Measurements from ENCODE around the gene TREML2. TPM values are rescaled to one million over a fixed set of nuclear protein-coding genes. Genes with fewer than 3 reads are reported as not detected.

Gene TREML2
- total RNA-seq, 1 donor from 2014 or later = 0.61 TPM

DNA sequence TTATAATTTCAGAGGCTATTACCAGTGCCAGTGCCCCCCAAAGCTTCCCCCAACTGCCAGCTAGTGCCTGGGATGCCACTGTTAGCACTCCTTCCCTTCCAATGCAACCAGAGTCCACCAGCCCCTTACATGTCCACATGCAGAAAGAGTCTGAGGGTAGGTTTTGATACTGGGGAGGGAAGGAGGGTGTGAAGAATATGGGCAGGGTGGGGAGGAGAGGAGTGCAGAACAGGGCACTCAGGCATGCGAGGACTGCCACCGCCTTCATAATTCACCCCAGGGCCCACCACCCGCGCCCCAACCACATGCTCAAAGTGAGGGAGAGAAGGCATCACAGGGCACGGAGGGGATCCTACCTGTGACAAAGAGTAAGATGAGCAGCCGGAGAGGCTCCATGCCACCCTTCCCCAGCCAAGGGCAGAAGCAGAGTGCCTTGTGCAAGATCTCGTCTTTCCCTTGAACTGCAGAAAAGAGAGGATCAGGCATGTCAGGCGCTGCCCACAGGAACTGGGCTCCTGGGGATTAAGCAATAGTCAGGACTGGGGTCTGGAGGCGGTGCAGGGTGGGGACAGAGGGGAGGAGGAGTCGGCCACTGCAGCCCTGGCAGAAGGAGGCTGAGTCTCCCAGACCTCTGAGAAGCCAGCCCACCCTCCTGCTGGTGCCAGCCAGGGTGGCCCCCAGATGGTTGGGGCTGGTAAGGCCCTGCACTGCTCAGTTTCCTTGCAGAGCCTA, 38.1 kb downstream of the TREML2 start, which contains the start of gene TREM2:
Gene TREM2, minus strand, starts transcription at position 430 of the 732 bp plus-strand sequence. Its CDS starts 34 bp downstream, at position 396.
- TF ChIP-seq CTCF (IDR thresholded peaks at IDR 0.05) = no peak

GRCh38 chr6:41161851-41162552, 38.9 kb downstream of the TREML2 start:
- H3K9me3 ChIP-seq = no peaks in the 10 kb centered on the region
- ATAC-seq = peak; percentile 66

More for the DNA sequence above, 38.1 kb downstream of the TREML2 start, which contains the start of gene TREM2:
- ATAC-seq = peak; percentile 78
- DNase-seq = peak; percentile 73
- no peaks in the 10 kb centered on the region for H3K9me3 ChIP-seq
- no peak within 1 kb of the TSS for H3K27ac ChIP-seq
- no peaks in the 10 kb centered on the region for H3K36me3 ChIP-seq
- peak within 1 kb of the TSS; percentile 28 for H3K4me3 ChIP-seq
- peaks cover 6% of the 10 kb centered on the region for H3K4me1 ChIP-seq
- no peaks in the 10 kb centered on the region for H3K27me3 ChIP-seq
- intact Hi-C loops (cut with DNase I) = no loop called here

DNA sequence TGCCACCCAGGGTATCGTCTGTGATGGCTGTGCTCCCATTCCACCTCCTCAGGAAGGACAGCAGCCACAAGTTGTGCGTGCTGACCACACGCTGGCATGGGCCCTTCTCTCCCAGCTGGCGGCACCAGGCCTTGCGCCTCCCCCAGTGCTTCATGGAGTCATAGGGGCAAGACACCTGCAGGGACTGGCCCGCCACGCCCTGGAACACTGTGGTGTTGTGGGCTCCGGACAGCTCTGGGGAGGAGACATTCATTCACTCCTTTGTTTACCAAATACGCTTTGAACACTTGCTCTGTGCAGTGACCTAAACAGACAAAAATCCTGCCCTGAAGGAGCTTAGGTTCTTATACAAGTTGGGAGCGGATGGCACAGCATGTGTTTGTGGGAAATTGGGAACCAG, 39.6 kb downstream of the TREML2 start:
- ATAC-seq = no peak
- no peaks in the 10 kb centered on the region for H3K36me3 ChIP-seq
- no peaks in the 10 kb centered on the region for H3K9me3 ChIP-seq
- no peaks in the 10 kb centered on the region for H3K27me3 ChIP-seq
- no peak overlapping the region for H3K27ac ChIP-seq
- TF ChIP-seq CTCF (IDR thresholded peaks at IDR 0.05) = no peak
- peaks cover 6% of the 10 kb centered on the region for H3K4me1 ChIP-seq
- no peak for DNase-seq
- peak overlapping the region; percentile 28 for H3K4me3 ChIP-seq
- intact Hi-C loops (cut with DNase I) = no loop called here

More at GRCh38 chr6:41161851-41162552, 38.9 kb downstream of the TREML2 start:
- H3K36me3 ChIP-seq = no peaks in the 10 kb centered on the region
- intact Hi-C loops (cut with DNase I) = no loop called here
- peaks cover 6% of the 10 kb centered on the region for H3K4me1 ChIP-seq
- no peaks in the 10 kb centered on the region for H3K27me3 ChIP-seq
- peak overlapping the region; percentile 28 for H3K4me3 ChIP-seq
- no peak for DNase-seq
- H3K27ac ChIP-seq = no peak overlapping the region
- TF ChIP-seq CTCF (IDR thresholded peaks at IDR 0.05) = no peak

- H3K27ac ChIP-seq = no peak overlapping the region
- H3K36me3 ChIP-seq = no peaks in the 10 kb centered on the region
- ATAC-seq (no peak), DNase-seq (no peak)
- H3K4me1 ChIP-seq = peaks cover 6% of the 10 kb centered on the region
- H3K9me3 ChIP-seq = no peaks in the 10 kb centered on the region
- H3K27me3 ChIP-seq = no peaks in the 10 kb centered on the region
- intact Hi-C loops (cut with DNase I) = no loop called here
- H3K4me3 ChIP-seq = no peak overlapping the region
- TF ChIP-seq CTCF (IDR thresholded peaks at IDR 0.05) = no peak
Observed at GRCh38 chr6:41160933-41161332, 40.0 kb downstream of the TREML2 start.

- Histone ChIP-seq H3K27me3 (no peaks in the 10 kb centered on the region), H3K4me3 (no peak overlapping the region), H3K36me3 (no peaks in the 10 kb centered on the region), H3K4me1 (peaks cover 6% of the 10 kb centered on the region), H3K9me3 (no peaks in the 10 kb centered on the region), H3K27ac (no peak overlapping the region)
- intact Hi-C loops (cut with DNase I) = no loop called here
- TF ChIP-seq CTCF (IDR thresholded peaks at IDR 0.05) = no peak
- DNase-seq (no peak), ATAC-seq (no peak)
Observed at GRCh38 chr6:41159415-41160082, 41.4 kb downstream of the TREML2 start.

Measured in upper lobe of right lung (tissue), 1 donor.